Body of pancreas (tissue), 4 donors: ENCODE measurements around the gene RPL23.

Source experiments
- CTCF ChIP-seq, 7 experiments: fragments of 450-650 bp in 4 of 7; fragments of 200-600 bp in 3 of 7; sonication (generic) in 3 of 7; IDR thresholded peaks; one replicate each; pipeline ENCODE4 v1.5.1; 2016 to 2019; ENCODE audit warnings: antibody characterized with exemption in 7 of 7
- POLR2A ChIP-seq, 3 donors: fragments of 450-650 bp; IDR thresholded peaks; one replicate each; pipeline ENCODE4 v1.6.1; 2016; ENCODE audit warnings: antibody characterized with exemption in 3 of 3, mild to moderate bottlenecking in 2 of 3

GRCh38 chr17:38893113-38893512 lies 39.6 kb upstream of the RPL23 start:
- TF ChIP-seq CTCF (IDR thresholded peaks at IDR 0.05) (no peak), POLR2A (IDR thresholded peaks at IDR 0.05) (no peak)
